Psoas muscle (tissue), 8 donors: ENCODE measurements around the gene TEX13D. TPM values are rescaled to one million over a fixed set of nuclear protein-coding genes. Genes with fewer than 3 reads are reported as not detected.

ENCODE experiments used
- ATAC-seq, 4 donors: fragments of 200-7000 bp; cut with Tn5 transposase; one replicate each; pipeline ENCODE4 v1.9.1; 2020; ENCODE audit warnings: moderate library complexity in 3 of 4, mild to moderate bottlenecking in 2 of 4
- DNase-seq, 2 donors: peaks; one replicate each; pipeline ENCODE4 v3.0.0-alpha.2; 2020
- H3K27ac ChIP-seq: fragments of 200-600 bp; one replicate; pipeline ENCODE4 v1.8.0; 2022
- H3K27me3 ChIP-seq, 3 donors: fragments of 200-600 bp in 1 of 3; one replicate each; pipeline versions ENCODE4 v1.6.1 to v1.8.0; 2013 to 2022; ENCODE audit warnings: low read length in 2 of 3, mild to moderate bottlenecking in 2 of 3, moderate library complexity in 1 of 3; ENCODE audit not compliant: insufficient read depth in 3 of 3
- H3K36me3 ChIP-seq, 2 donors: fragments of 200-600 bp in 1 of 2; one replicate each; pipeline versions ENCODE4 v1.6.1 to v1.8.0; 2013 to 2022; ENCODE audit warnings: low read depth in 1 of 2, mild to moderate bottlenecking in 1 of 2, moderate library complexity in 1 of 2; ENCODE audit not compliant: insufficient read depth in 1 of 2
- H3K4me1 ChIP-seq: fragments of 200-600 bp; one replicate; pipeline ENCODE4 v1.8.0; 2022
- H3K4me3 ChIP-seq: fragments of 200-600 bp; one replicate; pipeline ENCODE4 v1.8.0; 2022; ENCODE audit warnings: mild to moderate bottlenecking
- H3K9me3 ChIP-seq: fragments of 200-600 bp; one replicate; pipeline ENCODE4 v1.8.0; 2022
- WGBS, 3 donors: extraction: QIAGEN DNeasy Blood & Tissue Kit; methylation state at CpG; one replicate each; pipeline versions ENCODE4 v1.1.6 to v1.1.7; 2013; 5-methylcytosine and 5-hydroxymethylcytosine counted together
- intact Hi-C, 2 donors: fragments of 100-400 bp; cut with DNase I; formaldehyde crosslinking; loops; one replicate each; pipeline versions ENCODE4 v1.11.0 to v1.14.2; 2022
- polyA plus RNA-seq, 3 donors: library from polyadenylated mRNA; stranded (reverse); fragments of 200-250 nt; gene quantifications; one replicate each; pipeline ENCODE4 v1.2.3, GENCODE V29; 2013
- total RNA-seq, 4 donors: library from RNA; stranded (reverse); fragmentation: NEBNext Ultra II Directional in 2 of 4; extraction: Animal tissue kit (Norgen Biotek cat#: 25700) in 2 of 4; gene quantifications; one replicate each; pipeline versions ENCODE4 v1.2.1 to v1.2.4, GENCODE V29; 2021 to 2023
- TF ChIP-seq, protein P1 (sequence below): fragments of 200-600 bp; IDR thresholded peaks from one replicate; pipeline ENCODE4 v1.8.0; 2022; ENCODE audit warnings: antibody characterized with exemption
- donor health status: healthy with polysubstance abuse.
- donor health status: DM: no; HTN: no; CAD: no; lungs with moderate emphysema.
- donor health status: Bipolar disorder and iron deficiency.
- donor health status: healthy.
- donor health status: DM: yes; HTN: yes; CAD: no.
- donor health status: DM: no; HTN: no; CAD: no.
- donor health status: DM: no; HTN: no; CAD: no.
- donor health status: DM: yes; HTN: yes; CAD: no.

The TEX13D gene
- total and polyA plus RNA-seq, 7 donors, result 0.04 TPM; not detected in 6

DNA sequence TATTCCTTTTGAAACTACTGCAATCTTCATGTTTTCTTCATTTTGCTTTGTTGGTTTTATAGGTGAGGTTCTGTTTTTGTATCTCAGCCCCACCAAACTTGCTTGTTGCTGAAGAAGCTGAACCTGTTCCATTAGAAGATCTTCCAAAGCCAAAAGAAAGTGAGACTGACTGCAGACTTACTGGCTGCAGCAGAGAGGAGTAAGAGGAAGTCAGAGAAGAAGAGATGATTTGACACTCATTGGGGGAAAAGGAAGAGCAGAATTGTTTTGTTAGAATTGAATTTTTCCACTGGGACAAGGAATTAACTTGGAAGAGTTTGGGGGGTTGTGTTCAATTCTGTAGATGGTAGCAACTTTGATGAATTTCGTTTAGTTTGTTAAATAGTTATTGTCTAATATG lies 3.1 kb downstream of the TEX13D start:
- H3K9me3 ChIP-seq, result no peaks in the 10 kb centered on the region
- H3K4me3 ChIP-seq, result no peak overlapping the region
- TF ChIP-seq, protein P1, sequence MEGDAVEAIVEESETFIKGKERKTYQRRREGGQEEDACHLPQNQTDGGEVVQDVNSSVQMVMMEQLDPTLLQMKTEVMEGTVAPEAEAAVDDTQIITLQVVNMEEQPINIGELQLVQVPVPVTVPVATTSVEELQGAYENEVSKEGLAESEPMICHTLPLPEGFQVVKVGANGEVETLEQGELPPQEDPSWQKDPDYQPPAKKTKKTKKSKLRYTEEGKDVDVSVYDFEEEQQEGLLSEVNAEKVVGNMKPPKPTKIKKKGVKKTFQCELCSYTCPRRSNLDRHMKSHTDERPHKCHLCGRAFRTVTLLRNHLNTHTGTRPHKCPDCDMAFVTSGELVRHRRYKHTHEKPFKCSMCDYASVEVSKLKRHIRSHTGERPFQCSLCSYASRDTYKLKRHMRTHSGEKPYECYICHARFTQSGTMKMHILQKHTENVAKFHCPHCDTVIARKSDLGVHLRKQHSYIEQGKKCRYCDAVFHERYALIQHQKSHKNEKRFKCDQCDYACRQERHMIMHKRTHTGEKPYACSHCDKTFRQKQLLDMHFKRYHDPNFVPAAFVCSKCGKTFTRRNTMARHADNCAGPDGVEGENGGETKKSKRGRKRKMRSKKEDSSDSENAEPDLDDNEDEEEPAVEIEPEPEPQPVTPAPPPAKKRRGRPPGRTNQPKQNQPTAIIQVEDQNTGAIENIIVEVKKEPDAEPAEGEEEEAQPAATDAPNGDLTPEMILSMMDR, result no peak
- H3K4me1 ChIP-seq, result no peaks in the 10 kb centered on the region
- ATAC-seq, result no peak
- no peaks in the 10 kb centered on the region for H3K36me3 ChIP-seq
- no peak for DNase-seq
- H3K27me3 ChIP-seq, result peaks cover 0 to 12% (median 0%) of the 10 kb centered on the region in 3 donors
- WGBS, 3 donors, result 41 to 86% (median 79%) methylated on average over 1 of the region's 1 CpG
- H3K27ac ChIP-seq, result no peak overlapping the region
- intact Hi-C loops, result no loop called here

- 23 to 58% (median 50%) methylated on average over 1 of the region's 1 CpG for WGBS, 3 donors
- Histone ChIP-seq H3K9me3 (no peaks in the 10 kb centered on the region), H3K27ac (no peak overlapping the region), H3K36me3 (no peaks in the 10 kb centered on the region), H3K27me3 (peaks cover 0 to 16% (median 0%) of the 10 kb centered on the region in 3 donors), H3K4me1 (no peaks in the 10 kb centered on the region), H3K4me3 (no peak overlapping the region)
- ATAC-seq (no peak), DNase-seq (no peak)
- intact Hi-C loops, result no loop called here
- TF ChIP-seq, protein P1, result no peak
Measured at GRCh38 chrX:124337916-124338315, 5.5 kb downstream of the TEX13D start.

- no peak overlapping the region for H3K4me3 ChIP-seq
- H3K4me1 ChIP-seq, result no peaks in the 10 kb centered on the region
- intact Hi-C loops, result no loop called here
- TF ChIP-seq, protein P1, result no peak
- no peaks in the 10 kb centered on the region for H3K9me3 ChIP-seq
- WGBS, 3 donors, result 78 to 90% (median 86%) methylated on average over 6 of the region's 6 CpGs
- no peak for DNase-seq
- peaks cover 0 to 16% (median 0%) of the 10 kb centered on the region in 3 donors for H3K27me3 ChIP-seq
- no peak for ATAC-seq
- H3K27ac ChIP-seq, result no peak overlapping the region
- H3K36me3 ChIP-seq, result no peaks in the 10 kb centered on the region
Measured at GRCh38 chrX:124338733-124339514, 6.5 kb downstream of the TEX13D start.

DNA sequence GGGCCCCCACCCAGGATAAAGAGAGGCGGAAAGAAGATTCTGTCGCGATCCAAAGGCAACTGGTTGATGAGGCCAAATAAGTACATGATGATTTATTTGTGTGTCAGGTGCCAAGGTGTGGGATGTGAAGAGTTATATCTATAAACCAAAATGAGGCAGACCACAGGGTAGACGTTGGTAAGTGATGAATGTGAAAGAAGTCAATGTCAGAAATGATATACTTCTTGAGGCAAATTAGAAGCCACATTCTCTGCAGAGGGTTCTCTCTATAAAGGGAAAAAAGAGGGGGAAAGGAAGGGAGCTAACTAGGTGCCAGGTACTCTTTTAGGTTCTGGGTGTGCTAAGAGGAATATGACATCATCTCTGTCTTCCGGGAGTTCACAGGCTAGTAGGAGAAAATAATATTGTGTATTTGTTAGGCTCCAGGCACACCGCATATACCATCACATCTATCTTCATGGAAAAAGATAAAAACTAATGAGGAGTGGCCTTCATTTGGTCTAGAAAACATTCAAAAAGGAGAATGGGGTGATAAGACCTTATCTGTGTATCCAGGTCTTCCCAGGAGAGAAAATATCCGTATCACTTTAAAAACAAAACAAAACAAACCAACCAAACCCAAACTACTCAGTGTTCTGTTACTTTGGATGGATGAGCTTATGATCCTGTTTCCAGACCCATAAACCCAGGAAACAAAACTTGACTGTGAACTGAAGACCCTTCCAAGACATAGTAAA lies 9.1 kb downstream of the TEX13D start:
- Histone ChIP-seq H3K36me3 (no peaks in the 10 kb centered on the region), H3K9me3 (no peaks in the 10 kb centered on the region), H3K4me1 (no peaks in the 10 kb centered on the region), H3K4me3 (no peak overlapping the region), H3K27me3 (peaks cover 0 to 14% (median 0%) of the 10 kb centered on the region in 3 donors), H3K27ac (no peak overlapping the region)
- 66 to 87% (median 80%) methylated on average over 7 of the region's 7 CpGs for WGBS, 3 donors
- intact Hi-C loops, result no loop called here
- no peak for DNase-seq
- TF ChIP-seq, protein P1, result no peak
- ATAC-seq, result no peak
